ENCODE data around the gene TMCC1. TPM values are rescaled to one million over a fixed set of nuclear protein-coding genes. Genes with fewer than 3 reads are reported as not detected.

TMCC1 gene
- total RNA-seq, 2 donors from 2014 or later, result 10.1 to 13.2 TPM

GRCh38 chr3:129778871-129779270 is 114.6 kb downstream of the TMCC1 start:
- Histone ChIP-seq H3K4me1 (peaks cover 19% of the 10 kb centered on the region), H3K36me3 (replicated peaks in 1 of 2; ENCODE audit: insufficient read depth in 1 of 2, low read depth in 2 of 2) (no peaks in the 10 kb centered on the region), H3K27me3 (no peaks in the 10 kb centered on the region), H3K27ac (no peak overlapping the region), H3K4me3 (no peak overlapping the region), H3K9me3 (no peaks in the 10 kb centered on the region)
- ATAC-seq (no peak), DNase-seq (no peak)
- 86 to 87% methylated on average over 2 of the region's 2 CpGs for WGBS, 2 donors
- intact Hi-C loops (cut with DNase I), result no loop called here
- no peak for TF ChIP-seq CTCF (IDR thresholded peaks at IDR 0.05)
- TF ChIP-seq POLR2A (IDR thresholded peaks at IDR 0.05), result no peak

GRCh38 chr3:129777806-129778205 is 115.7 kb downstream of the TMCC1 start:
- Histone ChIP-seq H3K36me3 (replicated peaks in 1 of 2; ENCODE audit: insufficient read depth in 1 of 2, low read depth in 2 of 2) (no peaks in the 10 kb centered on the region), H3K27me3 (no peaks in the 10 kb centered on the region), H3K9me3 (no peaks in the 10 kb centered on the region), H3K27ac (no peak overlapping the region), H3K4me3 (no peak overlapping the region), H3K4me1 (peaks cover 19% of the 10 kb centered on the region)
- DNase-seq (no peak), ATAC-seq (no peak)
- WGBS, 2 donors, result 40 to 41% methylated on average over 4 of the region's 4 CpGs
- intact Hi-C loops (cut with DNase I), result no loop called here
- TF ChIP-seq CTCF (IDR thresholded peaks at IDR 0.05) (no peak), POLR2A (IDR thresholded peaks at IDR 0.05) (no peak)

- WGBS, 2 donors, result 77 to 93% methylated on average over 2 of the region's 2 CpGs
- ATAC-seq (no peak), DNase-seq (no peak)
- Histone ChIP-seq H3K27me3 (no peaks in the 10 kb centered on the region), H3K9me3 (no peaks in the 10 kb centered on the region), H3K36me3 (replicated peaks in 1 of 2; ENCODE audit: insufficient read depth in 1 of 2, low read depth in 2 of 2) (no peaks in the 10 kb centered on the region), H3K4me3 (no peak overlapping the region), H3K4me1 (peaks cover 19% of the 10 kb centered on the region), H3K27ac (no peak overlapping the region)
- intact Hi-C loops (cut with DNase I), result no loop called here
- TF ChIP-seq CTCF (IDR thresholded peaks at IDR 0.05) (no peak), POLR2A (IDR thresholded peaks at IDR 0.05) (no peak)
These were observed 117.6 kb downstream of the TMCC1 start for GRCh38 chr3:129775870-129776269.

DNA sequence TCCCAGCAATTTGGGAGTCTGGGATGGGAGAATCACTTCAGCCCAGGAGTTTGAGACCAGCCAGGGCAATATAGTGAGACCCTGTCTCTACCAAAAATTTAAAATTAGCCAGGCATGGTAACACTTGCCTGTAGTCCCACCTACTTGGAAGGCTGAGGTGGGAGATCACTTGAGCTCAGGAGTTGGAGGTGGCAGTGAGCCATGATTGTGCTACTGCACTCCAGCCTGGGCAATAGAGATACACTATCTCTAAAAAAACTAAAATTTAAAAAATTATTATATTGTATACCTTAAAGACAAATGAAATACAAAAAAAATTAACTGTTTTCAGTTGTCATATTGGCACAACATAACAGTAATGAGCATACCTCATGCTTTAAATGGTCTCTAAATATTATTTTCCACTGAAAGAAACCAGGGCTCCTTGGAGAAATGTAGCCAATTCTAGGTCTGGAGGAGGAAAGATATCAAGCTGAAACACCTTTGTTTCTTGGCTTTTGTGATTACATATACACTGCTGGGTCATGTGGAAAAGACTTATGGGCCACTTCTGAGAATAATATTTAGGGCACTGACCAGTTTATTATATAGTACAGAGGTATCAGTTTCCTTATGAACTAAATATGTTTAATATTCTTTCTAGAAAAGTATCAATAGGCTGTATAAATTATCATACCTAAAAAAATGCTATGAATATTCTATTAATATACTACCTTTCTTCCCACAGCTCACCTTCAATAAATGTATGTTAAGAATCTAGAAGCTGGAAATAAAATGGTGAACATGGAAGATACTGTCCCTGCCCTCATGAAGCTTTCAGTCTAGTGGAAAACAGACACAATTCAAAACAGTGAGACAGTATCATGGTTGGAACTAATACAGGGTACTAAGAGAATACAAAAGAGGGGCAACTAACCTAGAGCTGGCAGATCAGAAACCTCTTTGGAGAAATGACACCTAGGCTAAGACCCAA is 119.5 kb downstream of the TMCC1 start:
- Histone ChIP-seq H3K4me3 (no peak overlapping the region), H3K4me1 (peaks cover 19% of the 10 kb centered on the region), H3K27ac (no peak overlapping the region), H3K27me3 (no peaks in the 10 kb centered on the region), H3K9me3 (no peaks in the 10 kb centered on the region), H3K36me3 (replicated peaks in 1 of 2; ENCODE audit: insufficient read depth in 1 of 2, low read depth in 2 of 2) (no peaks in the 10 kb centered on the region)
- TF ChIP-seq POLR2A (IDR thresholded peaks at IDR 0.05) (no peak), CTCF (IDR thresholded peaks at IDR 0.05) (no peak)
- intact Hi-C loops (cut with DNase I), result no loop called here
- no peak for DNase-seq
- no peak for ATAC-seq

DNA sequence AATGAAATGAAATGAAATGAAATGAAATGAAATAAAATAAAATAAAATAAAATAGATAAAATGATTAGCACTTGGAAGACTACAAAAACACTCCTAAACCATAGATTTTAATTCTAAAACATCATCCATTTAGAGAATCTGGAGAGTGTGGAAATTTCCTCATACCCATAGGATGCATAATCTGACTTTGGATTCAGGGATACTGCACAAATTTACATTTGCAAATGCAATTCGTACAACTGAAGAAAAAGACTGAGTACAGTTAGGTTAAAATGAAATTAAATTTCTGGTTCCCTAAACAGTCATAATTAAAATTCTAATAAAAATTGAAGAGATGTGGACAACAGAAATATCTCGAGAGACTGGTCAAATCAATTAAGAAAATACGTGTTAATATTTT is 122.9 kb downstream of the TMCC1 start:
- ATAC-seq (no peak), DNase-seq (no peak)
- H3K27ac ChIP-seq, result no peak overlapping the region
- no peaks in the 10 kb centered on the region for H3K27me3 ChIP-seq
- TF ChIP-seq CTCF (IDR thresholded peaks at IDR 0.05), result no peak
- no peak for TF ChIP-seq POLR2A (IDR thresholded peaks at IDR 0.05)
- H3K4me1 ChIP-seq, result no peaks in the 10 kb centered on the region
- H3K36me3 ChIP-seq (replicated peaks in 1 of 2; ENCODE audit: insufficient read depth in 1 of 2, low read depth in 2 of 2), result no peaks in the 10 kb centered on the region
- 94 to 96% methylated on average over 3 of the region's 3 CpGs for WGBS, 2 donors
- intact Hi-C loops (cut with DNase I), result no loop called here
- no peak overlapping the region for H3K4me3 ChIP-seq
- H3K9me3 ChIP-seq, result no peaks in the 10 kb centered on the region
